Uterus (tissue), 4 donors: ENCODE measurements around the gene LMX1B. TPM values are rescaled to one million over a fixed set of nuclear protein-coding genes. Genes with fewer than 3 reads are reported as not detected.

Experiments
- DNase-seq, 2 donors: peaks; one replicate each; pipeline ENCODE4 v3.0.0-alpha.2; 2019 to 2020
- H3K27ac ChIP-seq, 2 donors: fragments of 200-600 bp; sonication (generic); 1 replicate in 1 of 2; 2 replicates in 1 of 2; pipeline ENCODE4 v1.5.1; 2016 to 2018
- H3K27me3 ChIP-seq, 2 donors: fragments of 200-600 bp; sonication (generic); one replicate each; pipeline ENCODE4 v1.5.1; 2018 to 2019; ENCODE audit warnings: control low read depth in 1 of 2
- H3K36me3 ChIP-seq, 2 donors: fragments of 200-600 bp; sonication (generic); one replicate each; pipeline ENCODE4 v1.5.1; 2019; ENCODE audit warnings: control low read depth in 1 of 2
- H3K4me1 ChIP-seq, 2 donors: fragments of 200-600 bp; sonication (generic); one replicate each; pipeline ENCODE4 v1.5.1; 2018 to 2019; ENCODE audit warnings: control low read depth in 1 of 2
- H3K4me3 ChIP-seq, 2 donors: fragments of 200-600 bp; sonication (generic); 1 replicate in 1 of 2; 2 replicates in 1 of 2; pipeline ENCODE4 v1.5.1; 2018 to 2019; ENCODE audit warnings: mild to moderate bottlenecking in 1 of 2
- H3K9me3 ChIP-seq, 2 donors: fragments of 200-600 bp; sonication (generic); one replicate each; pipeline ENCODE4 v1.5.1; 2019; ENCODE audit warnings: control low read depth in 1 of 2
- POLR2A ChIP-seq, 2 donors: fragments of 450-650 bp; IDR thresholded peaks; one replicate each; pipeline ENCODE4 v1.6.1; 2016; ENCODE audit warnings: antibody characterized with exemption in 2 of 2, mild to moderate bottlenecking in 1 of 2, moderate library complexity in 1 of 2
- intact Hi-C: fragments of 100-400 bp; cut with DNase I; formaldehyde crosslinking; loops from one replicate; pipeline ENCODE4 v1.15.1; 2023; ENCODE audit warnings: low total_unique reads
- total RNA-seq, 4 donors: library from RNA; depleted of rRNA in 3 of 4; stranded (reverse); fragments of >200 nt in 3 of 4; gene quantifications; one replicate each; pipeline versions ENCODE4 v1.1.0 to v1.2.4, GENCODE V29; 2014 to 2023
- TF ChIP-seq, protein P1 (sequence below), 4 experiments: fragments of 200-600 bp in 2 of 4; fragments of 450-650 bp in 2 of 4; sonication (generic) in 2 of 4; IDR thresholded peaks; one replicate each; pipeline ENCODE4 v1.5.1; 2016 to 2019; ENCODE audit warnings: antibody characterized with exemption in 4 of 4, mild to moderate bottlenecking in 2 of 4, moderate library complexity in 1 of 4
- donor health status: DM: yes; HTN: yes; CAD: no.

LMX1B gene
- total RNA-seq, 4 donors from 2014 or later = not detected

DNA sequence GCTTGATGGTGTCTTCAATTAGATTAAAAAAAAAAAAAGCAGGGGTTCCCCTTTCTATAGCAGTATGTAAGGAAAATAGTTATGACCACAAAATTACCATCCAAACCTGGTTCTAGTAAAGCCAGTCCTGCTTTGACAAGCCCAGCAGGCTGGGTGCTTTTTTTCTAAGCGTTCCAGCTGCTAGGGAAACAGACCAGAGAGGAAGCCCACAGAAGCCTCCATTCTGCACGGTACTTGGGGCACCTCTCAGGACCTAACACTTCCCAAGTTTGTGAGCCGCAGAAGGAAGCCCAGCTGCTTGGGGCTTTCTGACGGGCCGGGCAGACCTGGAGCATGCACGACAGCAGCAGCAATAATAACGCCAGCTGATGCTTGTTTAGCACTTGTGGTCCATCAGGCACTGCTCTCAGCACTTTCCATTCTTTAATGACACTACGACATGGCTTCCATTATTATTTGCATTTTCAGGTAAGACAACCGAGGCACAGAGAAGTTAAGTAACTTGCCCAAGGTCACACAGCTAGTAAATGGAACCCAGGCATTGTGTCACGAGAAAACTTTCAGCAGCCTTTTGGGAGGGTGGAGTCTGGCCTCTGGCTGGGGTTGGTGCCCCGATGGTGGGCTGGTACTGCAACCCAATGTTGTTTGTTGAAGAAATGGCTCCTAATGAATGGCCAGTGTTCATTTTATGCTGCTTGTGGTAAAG is 15.4 kb downstream of the LMX1B start:
- Histone ChIP-seq H3K4me1 (peaks cover 0 to 4% of the 10 kb centered on the region in 2 donors), H3K4me3 (no peak overlapping the region), H3K36me3 (no peaks in the 10 kb centered on the region), H3K27ac (no peak overlapping the region), H3K9me3 (no peaks in the 10 kb centered on the region), H3K27me3 (peaks cover 5 to 34% of the 10 kb centered on the region in 2 donors)
- intact Hi-C loops = no loop called here
- no peak for DNase-seq
- no peak for TF ChIP-seq POLR2A (IDR thresholded peaks at IDR 0.05)
- TF ChIP-seq, protein P1, sequence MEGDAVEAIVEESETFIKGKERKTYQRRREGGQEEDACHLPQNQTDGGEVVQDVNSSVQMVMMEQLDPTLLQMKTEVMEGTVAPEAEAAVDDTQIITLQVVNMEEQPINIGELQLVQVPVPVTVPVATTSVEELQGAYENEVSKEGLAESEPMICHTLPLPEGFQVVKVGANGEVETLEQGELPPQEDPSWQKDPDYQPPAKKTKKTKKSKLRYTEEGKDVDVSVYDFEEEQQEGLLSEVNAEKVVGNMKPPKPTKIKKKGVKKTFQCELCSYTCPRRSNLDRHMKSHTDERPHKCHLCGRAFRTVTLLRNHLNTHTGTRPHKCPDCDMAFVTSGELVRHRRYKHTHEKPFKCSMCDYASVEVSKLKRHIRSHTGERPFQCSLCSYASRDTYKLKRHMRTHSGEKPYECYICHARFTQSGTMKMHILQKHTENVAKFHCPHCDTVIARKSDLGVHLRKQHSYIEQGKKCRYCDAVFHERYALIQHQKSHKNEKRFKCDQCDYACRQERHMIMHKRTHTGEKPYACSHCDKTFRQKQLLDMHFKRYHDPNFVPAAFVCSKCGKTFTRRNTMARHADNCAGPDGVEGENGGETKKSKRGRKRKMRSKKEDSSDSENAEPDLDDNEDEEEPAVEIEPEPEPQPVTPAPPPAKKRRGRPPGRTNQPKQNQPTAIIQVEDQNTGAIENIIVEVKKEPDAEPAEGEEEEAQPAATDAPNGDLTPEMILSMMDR (IDR thresholded peaks at IDR 0.05) = no peak

GRCh38 chr9:126630458-126631237 is 16.9 kb downstream of the LMX1B start:
- Histone ChIP-seq H3K4me1 (peaks cover 0 to 1% of the 10 kb centered on the region in 2 donors), H3K27me3 (peaks cover 0 to 18% of the 10 kb centered on the region in 2 donors), H3K4me3 (no peak overlapping the region), H3K9me3 (no peaks in the 10 kb centered on the region), H3K36me3 (no peaks in the 10 kb centered on the region), H3K27ac (no peak overlapping the region)
- TF ChIP-seq POLR2A (IDR thresholded peaks at IDR 0.05) = no peak
- TF ChIP-seq, protein P1 (IDR thresholded peaks at IDR 0.05) = no peak
- no peak for DNase-seq
- intact Hi-C loops = no loop called here

DNA sequence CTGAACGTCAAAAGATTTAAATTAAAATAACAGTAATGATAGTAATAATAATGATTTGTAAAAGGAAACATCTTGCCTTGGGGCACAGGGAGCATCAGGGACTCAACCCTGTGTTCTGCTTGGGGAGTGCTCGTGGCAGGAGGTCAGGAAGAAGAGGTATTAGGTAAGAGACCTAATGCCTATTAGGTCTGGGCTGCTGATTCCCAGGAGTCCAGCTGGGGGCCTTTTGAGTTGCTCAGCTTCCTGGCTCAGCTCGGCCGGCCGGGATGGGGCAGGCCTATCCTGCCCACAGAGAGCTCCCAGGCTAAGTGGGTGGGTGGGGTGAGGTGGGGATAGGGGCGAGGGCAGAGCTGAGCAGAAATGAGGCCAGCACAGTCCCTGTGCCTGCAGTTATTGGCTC is 17.5 kb downstream of the LMX1B start:
- no peaks in the 10 kb centered on the region for H3K36me3 ChIP-seq
- no peaks in the 10 kb centered on the region for H3K4me1 ChIP-seq
- TF ChIP-seq POLR2A (IDR thresholded peaks at IDR 0.05) = no peak
- TF ChIP-seq, protein P1 (IDR thresholded peaks at IDR 0.05) = no peak
- intact Hi-C loops = no loop called here
- H3K27me3 ChIP-seq = peaks cover 0 to 13% of the 10 kb centered on the region in 2 donors
- no peak overlapping the region for H3K4me3 ChIP-seq
- H3K27ac ChIP-seq = no peak overlapping the region
- no peaks in the 10 kb centered on the region for H3K9me3 ChIP-seq
- DNase-seq = no peak

- H3K36me3 ChIP-seq = no peaks in the 10 kb centered on the region
- DNase-seq = no peak
- H3K9me3 ChIP-seq = no peaks in the 10 kb centered on the region
- no peak overlapping the region for H3K27ac ChIP-seq
- peaks cover 0 to 16% of the 10 kb centered on the region in 2 donors for H3K27me3 ChIP-seq
- no peak overlapping the region for H3K4me3 ChIP-seq
- H3K4me1 ChIP-seq = peaks cover 0 to 3% of the 10 kb centered on the region in 2 donors
- no peak for TF ChIP-seq POLR2A (IDR thresholded peaks at IDR 0.05)
- TF ChIP-seq, protein P1 (IDR thresholded peaks at IDR 0.05) = no peak
- intact Hi-C loops = no loop called here
Observed at GRCh38 chr9:126633881-126634558, 20.3 kb downstream of the LMX1B start.
